IPS DF 19.7 (cell line): ENCODE measurements around the gene FETUB.

Source experiments
- DNase-seq: peaks from one replicate; pipeline ENCODE4 v3.0.0-alpha.2; 2013; ENCODE audit warnings: low read depth, low spot score

FETUB gene

DNA sequence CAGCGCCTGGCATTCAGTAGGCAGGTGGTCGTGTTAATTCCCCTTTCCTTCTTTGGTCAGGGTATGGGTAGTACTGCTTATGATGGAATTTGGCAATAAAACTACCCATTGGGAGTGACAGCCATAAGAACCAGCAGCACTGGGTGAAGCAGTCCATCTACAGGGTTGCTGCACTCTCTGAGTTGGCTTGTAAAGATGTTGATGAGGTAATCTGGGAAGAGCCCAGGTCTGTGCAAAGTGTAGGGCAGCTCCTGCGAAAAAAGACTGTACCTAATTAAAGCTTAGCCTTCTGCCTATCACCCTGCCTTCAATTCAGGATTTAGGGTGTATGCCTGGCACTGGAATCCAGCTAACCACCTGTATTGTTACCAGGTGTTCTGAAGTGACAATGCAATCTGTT, 4.7 kb upstream of the FETUB start:
- no peak for DNase-seq

DNA sequence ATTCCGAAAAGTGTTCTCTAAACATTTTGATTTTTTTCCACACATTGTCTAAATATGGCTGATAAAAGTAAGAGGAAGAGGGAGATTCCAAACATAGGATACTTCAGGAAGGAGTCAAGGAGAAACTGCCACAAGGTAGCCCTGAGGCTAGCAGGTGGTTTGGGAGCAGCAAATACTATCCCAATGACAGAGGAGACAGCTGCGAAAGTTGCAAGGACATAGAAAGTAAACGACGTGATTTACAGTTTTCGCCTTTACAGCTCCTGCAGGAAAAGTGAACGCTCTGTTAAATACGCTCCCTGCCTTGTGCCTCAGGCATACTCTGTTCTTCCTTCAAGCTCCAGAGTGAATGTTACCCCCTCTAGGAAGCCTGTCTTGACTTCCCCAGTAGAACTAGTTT, 3.7 kb upstream of the FETUB start:
- no peak for DNase-seq

DNA sequence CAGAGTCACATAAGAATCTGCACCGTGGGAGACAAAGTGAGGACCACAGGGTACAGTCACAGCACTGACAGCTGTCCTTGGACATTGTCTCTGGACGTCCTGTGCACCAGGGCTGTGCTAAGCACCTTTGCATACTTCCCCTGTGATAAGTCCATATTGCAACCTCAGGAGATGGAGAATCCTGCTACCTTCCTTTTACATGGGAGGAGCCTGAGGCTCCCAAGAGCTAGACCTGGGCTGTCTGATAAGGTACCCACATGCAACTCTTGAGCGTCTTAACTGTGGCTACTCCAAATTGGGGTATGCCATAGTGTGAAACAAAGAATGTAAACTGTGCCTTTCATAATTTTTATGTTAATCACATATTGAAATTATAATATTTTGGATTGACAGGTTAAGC, 2.5 kb upstream of the FETUB start:
- DNase-seq, result no peak

DNA sequence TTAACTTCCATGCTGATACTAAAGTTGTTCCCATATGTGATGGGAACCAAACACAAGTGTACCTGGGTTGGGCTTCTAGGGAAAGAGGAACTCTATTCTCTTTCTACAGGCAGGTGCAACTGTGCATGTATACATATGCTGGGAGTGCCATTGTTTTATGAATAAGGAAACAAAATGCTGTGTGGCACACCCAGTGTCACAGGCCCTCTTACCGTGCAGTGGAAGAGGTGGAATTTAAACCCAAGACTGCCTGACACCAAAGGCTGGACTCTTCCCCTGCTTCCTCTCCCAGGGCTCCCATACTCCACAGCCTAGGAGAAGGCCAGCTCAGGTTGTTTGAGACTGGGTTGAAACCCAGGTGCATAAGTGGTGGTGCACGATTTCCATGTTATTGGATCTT, 1.9 kb upstream of the FETUB start:
- DNase-seq, result no peak

DNA sequence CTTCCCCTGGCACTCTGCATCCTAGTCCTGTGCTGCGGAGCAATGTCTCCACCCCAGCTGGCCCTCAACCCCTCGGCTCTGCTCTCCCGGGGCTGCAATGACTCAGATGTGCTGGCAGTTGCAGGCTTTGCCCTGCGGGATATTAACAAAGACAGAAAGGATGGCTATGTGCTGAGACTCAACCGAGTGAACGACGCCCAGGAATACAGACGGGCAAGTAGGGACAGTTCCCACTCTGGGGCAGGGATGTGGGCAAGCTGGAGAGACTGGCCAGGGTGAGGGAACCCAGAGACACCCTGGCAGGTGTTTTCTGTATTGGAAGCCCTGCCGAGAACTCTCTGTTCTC, 247 bp downstream of the FETUB start:
- no peak for DNase-seq

DNA sequence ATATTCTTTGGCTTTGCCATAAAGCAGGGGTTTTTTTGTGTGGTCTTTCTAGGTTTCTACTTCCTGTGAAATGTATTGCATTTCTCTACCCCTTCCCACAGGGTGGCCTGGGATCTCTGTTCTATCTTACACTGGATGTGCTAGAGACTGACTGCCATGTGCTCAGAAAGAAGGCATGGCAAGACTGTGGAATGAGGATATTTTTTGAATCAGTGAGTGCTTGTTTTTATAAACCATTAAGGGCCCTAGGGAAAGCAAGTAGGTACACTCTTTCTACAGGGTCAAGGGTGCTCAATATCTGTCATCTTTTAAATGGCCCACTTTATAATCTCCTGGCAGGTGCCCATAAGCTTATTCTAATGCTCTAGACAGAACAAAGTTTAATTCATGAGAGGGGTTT, 730 bp downstream of the FETUB start:
- DNase-seq, result no peak

DNA sequence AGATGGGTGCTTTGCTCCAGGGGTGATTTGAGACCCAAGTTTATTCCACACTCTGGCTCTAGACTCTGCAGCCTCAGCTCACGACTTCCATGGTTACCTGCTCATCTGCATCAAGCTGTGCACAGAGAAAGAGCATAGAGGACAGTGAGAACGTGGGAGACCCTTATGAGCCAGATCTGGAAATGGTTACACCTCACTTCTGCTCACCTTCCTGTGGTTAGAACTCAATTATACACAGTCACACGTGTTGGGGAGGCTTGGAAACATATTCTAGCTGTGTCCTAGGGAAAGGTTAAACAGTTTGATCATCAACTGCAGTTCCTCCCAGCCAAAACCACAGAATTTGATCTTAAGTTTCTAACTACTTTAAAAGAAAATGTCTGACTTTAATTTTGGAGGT, 1.8 kb downstream of the FETUB start:
- DNase-seq, result no peak

DNA sequence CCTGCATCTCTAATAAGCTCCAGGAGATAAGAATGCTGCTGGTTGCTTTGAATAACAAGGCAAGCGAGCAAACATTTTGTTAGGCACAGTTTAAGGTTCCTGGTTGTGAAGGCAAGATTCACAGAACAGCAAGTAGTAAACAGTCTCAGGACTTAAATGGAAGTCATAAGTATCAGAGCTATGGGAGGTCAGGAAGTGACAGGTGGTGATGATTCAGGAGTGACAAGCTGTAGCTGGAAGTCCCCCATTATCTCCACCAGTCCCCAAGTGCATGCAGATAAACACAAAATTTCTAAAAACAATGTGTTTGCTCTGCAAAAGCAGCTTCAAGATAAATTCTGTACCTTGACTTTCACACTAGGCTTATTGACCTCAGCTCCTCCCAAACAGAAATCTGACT, 3.3 kb downstream of the FETUB start:
- DNase-seq, result no peak

DNA sequence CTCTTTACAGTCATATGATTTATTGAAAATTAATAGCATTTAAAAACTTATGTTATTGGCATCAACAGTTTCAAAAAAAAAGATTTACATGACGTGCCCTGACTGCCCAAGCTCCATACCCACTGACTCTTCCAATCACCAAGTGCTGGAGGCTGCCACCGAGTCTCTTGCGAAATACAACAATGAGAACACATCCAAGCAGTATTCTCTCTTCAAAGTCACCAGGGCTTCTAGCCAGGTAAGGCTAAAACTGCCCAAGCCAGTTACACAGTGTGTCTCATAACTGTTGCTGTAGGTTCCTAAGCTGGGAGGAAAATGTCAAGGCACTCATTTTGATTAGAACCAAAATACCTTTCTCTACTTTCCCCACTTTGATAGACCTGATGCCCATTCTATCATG, 4.5 kb downstream of the FETUB start:
- DNase-seq, result no peak

DNA sequence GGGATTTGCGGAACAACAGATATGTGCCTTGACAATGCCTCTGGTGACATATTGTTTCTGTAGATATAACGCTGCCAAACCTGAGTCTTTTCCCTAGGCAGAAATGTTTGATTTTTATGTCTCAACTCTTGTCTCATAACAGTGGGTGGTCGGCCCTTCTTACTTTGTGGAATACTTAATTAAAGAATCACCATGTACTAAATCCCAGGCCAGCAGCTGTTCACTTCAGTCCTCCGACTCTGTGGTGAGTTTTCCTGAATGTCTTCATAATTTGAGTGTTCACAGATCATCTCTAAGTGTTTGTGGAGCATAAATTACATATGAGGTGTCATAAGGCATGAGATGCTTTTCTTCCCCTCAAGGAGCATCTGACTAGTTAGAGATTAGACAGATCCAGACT, 5.9 kb downstream of the FETUB start:
- DNase-seq, result no peak

DNA sequence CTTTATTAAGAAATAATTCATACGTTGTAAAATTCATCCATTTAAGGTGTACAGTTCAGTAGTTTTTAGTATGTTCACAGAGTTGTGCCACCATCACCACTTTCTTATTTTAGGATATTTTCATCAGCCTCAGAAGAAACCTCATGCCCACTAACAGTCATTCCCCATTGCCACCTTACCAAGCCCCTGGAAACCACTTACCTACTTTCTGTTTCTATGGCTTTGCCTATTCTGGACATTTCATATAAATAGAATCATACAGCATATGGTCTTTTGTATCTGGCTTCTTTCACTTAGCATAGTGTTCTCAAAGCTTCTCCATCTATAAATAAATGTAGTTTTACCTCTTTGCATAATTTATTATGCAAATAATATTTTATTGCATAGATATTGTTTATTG, 6.6 kb downstream of the FETUB start:
- DNase-seq, result no peak

DNA sequence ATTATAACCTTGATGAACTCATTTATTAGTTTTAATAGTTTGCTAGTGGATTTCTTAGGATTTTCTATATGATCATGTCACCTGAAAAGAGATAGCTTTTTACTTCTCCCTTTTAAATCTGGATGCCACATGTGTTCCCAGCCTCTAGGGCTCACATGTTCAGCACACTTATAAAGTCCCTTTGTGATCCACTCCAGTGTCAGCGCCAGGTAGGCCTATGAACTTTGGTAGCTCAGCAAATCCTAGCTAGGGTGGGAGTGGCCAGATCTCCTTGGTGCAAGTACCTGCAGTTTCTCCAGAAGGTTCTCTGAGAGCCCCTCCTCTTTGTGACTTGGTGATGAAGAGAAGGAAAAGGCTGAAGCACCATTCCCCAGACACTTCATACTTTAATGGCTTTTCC, 8.7 kb downstream of the FETUB start:
- DNase-seq, result no peak

DNA sequence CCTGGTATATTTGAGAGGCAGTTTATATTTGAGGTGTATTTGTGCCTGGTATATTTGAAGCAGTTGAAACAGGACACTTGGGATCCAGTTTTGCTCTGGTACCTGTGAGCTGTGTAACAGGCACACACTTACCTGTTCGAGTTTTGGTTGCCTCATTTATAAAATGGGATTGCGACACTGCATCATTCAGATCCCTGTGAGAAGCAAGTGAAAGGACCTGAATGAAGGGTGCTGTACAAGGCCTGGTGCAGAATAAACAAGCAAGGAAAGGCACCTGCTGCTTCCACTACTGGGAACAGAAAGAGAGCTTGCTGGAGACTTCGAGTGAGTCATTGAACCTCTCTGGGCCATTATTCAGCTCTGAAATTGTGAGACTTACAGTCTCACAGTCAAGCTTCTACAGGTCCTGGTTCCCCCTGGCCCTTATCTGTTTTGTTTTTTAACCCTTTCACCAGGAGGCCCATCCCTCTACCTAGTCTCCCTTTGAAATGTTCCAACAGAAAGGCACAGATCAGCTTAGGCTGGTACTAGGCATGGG, 11.5 kb downstream of the FETUB start:
- DNase-seq, result no peak

DNA sequence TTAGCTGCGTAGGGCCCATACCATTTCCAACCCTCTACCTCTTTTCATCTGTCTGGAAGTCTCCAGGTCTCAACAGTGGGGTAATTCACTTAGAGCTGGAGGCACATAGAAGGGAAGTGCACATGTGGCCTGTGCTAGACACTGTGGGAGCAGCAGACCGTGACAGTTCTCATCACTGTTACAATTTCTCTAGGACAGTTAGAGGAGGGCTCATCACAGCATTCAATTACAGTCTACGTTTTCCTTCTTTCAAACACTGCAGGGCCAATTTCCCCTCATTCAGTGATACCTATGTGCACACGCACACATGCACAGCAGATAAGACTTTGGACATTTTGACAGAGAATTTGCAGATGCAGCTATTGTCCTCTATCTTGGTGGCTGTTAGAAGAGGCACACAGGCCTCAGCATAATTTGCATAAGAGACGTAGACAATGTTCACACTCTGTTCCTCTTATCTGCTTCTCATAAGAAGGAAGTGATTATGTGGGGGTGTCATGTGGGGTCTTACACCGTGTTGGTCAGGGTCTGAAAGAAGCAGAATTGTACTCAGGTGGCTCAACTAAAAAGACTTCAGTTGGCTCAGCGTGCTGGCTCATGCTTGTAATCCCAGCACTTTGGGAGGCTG, 13.0 kb downstream of the FETUB start:
- DNase-seq, result no peak

DNA sequence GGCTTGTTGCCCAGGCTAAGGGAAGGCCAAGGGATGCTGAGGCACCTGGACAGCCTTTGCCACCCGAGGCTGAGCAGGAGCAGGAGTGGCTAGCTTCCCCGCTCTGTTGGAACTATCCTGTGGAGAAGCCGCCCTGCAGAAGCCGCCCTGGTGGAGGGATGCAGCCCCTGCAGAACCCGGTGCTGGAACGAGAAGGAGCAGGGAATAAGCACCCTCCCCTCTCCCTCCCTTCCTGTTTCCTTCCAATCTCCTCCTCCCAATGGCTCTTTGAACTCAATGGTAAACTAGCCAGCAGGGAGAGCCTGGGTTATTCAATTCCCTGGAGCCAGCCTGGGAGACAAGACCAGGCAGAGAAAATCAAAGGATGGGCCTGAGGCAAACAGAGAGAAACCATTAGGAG, 13.8 kb downstream of the FETUB start:
- peak; percentile 78 for DNase-seq

DNA sequence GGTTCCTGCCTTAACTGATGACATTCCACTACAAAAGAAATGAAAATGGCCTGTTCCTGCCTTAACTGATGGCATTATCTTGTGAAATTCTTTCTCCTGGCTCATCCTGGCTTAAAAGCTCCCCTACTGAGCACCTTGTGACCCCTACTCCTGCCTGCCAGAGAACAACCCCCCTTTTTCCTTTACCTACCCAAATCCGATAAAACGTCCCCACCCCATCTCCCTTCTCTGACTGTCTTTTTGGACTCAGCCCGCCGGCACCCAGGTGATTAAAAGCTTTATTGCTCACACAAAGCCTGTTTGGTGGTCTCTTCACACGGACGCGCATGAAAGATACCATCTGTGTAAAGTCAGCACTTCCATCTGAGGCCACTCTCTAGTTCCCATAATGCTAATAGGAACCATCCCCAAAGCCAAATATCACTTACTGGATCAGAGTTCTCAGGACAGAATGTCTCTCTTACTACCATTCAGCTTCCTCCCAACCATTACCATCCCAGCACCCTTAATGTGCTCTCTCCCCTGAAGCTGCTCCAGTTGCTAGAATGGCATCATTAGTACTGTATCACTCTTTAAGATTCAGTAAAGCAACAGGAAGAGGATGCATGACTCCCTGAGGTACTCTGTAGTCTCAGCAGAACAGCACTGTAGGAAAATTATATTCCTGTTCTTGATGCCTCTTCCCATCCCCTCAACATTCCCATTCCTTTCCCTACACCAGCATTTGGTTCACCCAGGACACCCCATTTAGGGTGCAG, 23.3 kb downstream of the FETUB start:
- DNase-seq, result no peak

DNA sequence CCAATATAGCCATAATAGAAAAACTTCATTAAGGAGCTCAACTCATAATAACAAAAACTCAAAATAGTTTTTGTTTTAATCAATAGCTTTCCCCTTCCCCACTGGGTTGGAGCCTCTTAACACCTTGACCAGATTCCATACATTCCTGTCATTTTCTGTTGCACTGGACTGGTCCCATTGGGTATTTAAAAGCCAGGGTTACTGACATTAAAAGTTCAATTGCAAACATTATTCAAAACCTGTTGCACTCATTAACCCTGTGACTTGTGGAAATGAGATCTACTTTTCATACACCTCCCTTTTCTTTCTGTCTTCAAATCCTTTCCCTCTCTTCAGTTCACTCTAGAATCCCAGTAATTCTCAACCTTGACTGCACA, 23.9 kb downstream of the FETUB start:
- DNase-seq, result no peak

DNA sequence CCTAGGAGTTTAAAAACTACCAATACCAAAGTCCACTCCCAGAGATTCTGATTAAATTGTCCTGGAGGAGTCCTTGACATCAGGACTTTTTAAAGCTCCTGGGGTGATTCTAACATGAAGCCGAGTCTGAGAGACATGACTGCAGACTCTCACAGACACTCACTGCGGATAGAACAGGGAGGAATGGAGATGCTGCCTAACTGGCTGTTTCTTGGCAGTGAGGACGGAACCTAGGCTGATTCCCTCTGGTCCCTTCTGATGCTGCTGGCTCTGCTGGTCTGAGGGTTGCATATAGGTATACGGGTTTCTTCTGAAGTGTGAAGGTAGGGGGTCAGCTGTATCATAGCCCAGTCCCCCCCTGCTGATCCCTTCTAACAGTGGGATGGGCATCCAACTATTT, 24.3 kb downstream of the FETUB start:
- no peak for DNase-seq

DNA sequence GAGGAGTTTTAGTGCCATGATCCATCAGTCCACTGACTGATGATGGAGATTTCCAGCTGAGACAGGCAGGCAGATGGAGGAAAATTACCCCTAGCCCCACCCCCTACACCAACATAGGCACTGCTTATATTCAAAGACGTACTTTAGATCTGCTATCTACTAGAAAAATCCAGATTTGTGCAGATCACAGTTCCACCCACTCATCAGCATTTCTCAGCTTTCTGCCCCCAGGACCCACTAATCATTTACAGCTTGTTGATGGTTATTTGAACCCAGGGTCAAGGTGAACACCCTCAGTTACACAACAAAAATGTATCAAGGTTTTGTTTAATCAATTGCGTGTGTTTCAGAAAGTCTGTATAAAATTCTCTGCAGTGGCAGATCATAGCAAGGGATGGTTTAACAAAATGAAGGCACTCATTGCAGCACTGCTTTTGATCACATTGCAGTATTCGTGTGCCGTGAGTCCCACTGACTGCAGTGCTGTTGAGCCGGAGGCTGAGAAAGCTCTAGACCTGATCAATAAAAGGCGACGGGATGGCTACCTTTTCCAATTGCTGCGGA, 25.5 kb downstream of the FETUB start, which contains the start of gene HRG:
Gene HRG (plus strand): TSS at position 390 of the 564 bp plus-strand sequence. CDS start 18 bp downstream, at position 408.
- no peak for DNase-seq

DNA sequence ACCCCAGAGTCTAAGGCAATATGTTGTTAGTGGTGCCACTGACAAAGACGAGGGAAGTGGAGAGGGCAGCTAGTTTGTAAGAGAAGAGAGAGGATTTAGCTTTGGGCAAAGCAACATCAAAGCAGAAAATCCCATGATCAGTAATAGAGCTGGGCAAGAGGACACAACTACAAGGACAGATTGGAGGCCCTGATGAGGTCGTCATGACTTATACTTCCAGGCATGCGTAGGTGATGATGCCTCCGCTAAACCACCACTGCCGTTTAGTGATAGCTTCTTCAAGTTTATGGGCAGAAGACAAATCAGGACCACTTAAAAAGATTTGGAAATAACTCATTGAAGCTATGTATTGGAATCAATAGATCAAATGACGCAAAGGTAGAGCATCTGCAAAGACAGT, 28.2 kb downstream of the FETUB start:
- no peak for DNase-seq

DNA sequence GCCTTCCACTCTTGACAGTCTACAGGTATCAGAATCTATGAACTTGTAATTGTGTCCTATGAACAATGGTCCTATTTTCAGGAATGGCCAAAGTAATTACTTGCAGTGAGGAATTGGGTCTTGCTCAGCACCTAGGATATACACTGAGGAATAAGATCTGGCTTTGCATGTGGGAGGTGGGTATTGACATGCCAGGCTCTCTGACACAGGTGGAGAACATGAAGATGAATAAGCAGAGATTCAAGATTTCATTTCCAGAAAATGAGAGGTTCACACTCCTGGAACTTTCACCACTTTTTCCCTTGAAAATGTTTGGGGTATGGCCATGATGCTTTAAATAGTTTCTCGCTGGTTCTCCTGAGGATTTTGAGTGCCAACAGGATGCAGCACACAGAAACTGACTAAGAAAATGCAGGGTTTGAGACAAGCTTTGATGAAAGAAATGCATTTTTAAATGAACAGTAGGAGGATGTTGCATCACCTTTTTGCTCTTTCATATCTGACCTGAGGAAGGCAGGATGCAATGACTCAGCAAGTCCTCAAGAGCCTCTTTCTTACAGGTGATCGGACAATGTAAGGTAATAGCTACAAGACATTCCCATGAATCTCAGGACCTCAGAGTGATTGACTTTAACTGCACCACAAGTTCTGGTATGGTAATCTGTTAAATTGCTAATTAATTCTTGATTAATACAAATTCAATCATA, 29.3 kb downstream of the FETUB start:
- DNase-seq, result no peak

DNA sequence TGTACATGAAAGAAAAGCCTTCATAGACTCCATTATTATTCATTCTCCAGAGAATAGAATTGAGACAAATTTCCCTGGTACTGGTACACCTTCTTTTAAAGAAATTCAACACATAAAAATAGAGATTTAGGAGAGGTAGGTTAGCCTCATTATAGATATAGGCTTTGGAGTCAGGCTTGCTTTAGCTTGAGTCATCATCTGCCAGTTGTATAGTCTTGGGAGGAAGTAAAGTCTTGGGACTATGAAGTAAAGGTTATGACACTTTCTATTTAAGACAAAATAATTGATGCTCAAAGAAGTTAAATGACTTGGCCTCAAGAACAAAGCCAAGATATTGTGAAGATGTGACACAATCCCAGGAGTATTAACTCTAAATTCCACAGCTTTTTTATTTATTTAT, 30.0 kb downstream of the FETUB start:
- DNase-seq, result no peak

DNA sequence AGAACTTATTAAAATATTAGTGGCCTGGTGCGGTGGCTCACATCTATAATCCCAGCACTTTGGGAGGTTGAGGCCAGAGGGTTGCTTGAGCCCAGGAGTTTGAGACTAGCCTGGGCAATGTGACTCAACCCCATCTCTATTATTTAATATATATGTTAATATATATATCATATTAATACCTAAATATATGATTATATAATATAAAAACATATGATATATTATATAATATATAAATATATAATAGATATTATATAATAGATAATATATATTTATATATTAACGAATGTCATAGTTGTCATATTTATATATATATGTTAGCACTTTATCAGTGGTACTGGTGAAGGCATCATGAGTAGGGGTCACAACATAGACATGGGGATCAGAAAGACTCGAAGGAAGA, 30.9 kb downstream of the FETUB start:
- DNase-seq, result no peak
